Measurements from ENCODE around the gene WDR35. TPM values are rescaled to one million over a fixed set of nuclear protein-coding genes. Genes with fewer than 3 reads are reported as not detected.

Gene WDR35
- total RNA-seq, 4 donors from 2014 or later = 16.3 to 24.3 (median 21.2) TPM

- H3K27ac ChIP-seq = no peak overlapping the region
- no peak overlapping the region for H3K4me3 ChIP-seq
These were observed 117.6 kb downstream of the WDR35 start for GRCh38 chr2:19872302-19872701.

DNA sequence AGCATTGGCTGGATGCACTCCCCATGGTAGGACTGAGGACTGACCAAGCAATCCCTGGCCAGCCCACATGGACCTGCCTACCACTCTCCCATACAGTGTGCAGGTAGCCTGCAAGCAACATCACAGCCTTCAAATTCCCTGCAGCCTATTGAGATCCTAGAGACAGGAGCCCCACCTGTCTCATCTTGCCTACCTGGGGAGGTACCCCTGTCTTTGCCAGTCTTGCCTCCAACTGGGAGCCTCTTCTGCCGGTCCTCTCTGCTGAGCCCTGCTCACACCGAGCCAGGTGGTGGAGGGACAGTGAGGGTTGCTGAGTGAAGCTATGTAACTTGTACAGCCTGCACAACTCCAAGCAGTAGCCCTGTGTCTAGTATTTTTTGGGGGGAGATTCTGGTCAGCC is 118.1 kb downstream of the WDR35 start:
- WGBS, 2 donors = 90 to 93% methylated on average over 2 of the region's 2 CpGs
- no peak overlapping the region for H3K27ac ChIP-seq
- no peaks in the 10 kb centered on the region for H3K36me3 ChIP-seq
- no peak overlapping the region for H3K4me3 ChIP-seq
- no peaks in the 10 kb centered on the region for H3K9me3 ChIP-seq
- TF ChIP-seq, protein P1, sequence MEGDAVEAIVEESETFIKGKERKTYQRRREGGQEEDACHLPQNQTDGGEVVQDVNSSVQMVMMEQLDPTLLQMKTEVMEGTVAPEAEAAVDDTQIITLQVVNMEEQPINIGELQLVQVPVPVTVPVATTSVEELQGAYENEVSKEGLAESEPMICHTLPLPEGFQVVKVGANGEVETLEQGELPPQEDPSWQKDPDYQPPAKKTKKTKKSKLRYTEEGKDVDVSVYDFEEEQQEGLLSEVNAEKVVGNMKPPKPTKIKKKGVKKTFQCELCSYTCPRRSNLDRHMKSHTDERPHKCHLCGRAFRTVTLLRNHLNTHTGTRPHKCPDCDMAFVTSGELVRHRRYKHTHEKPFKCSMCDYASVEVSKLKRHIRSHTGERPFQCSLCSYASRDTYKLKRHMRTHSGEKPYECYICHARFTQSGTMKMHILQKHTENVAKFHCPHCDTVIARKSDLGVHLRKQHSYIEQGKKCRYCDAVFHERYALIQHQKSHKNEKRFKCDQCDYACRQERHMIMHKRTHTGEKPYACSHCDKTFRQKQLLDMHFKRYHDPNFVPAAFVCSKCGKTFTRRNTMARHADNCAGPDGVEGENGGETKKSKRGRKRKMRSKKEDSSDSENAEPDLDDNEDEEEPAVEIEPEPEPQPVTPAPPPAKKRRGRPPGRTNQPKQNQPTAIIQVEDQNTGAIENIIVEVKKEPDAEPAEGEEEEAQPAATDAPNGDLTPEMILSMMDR (IDR thresholded peaks at IDR 0.05) = no peak
- TF ChIP-seq EP300 (IDR thresholded peaks at IDR 0.05) = no peak
- no peak for TF ChIP-seq POLR2A (IDR thresholded peaks at IDR 0.05)
- peaks cover 0 to 18% of the 10 kb centered on the region in 2 donors for H3K27me3 ChIP-seq
- peaks cover 0 to 10% (median 0%) of the 10 kb centered on the region in 4 donors for H3K4me1 ChIP-seq
- DNase-seq (ENCODE audit: low spot score in 2 of 2) = no peak

More at GRCh38 chr2:19872302-19872701, 117.6 kb downstream of the WDR35 start:
- Histone ChIP-seq H3K27me3 (peaks cover 0 to 18% of the 10 kb centered on the region in 2 donors), H3K4me1 (peaks cover 0 to 10% (median 0%) of the 10 kb centered on the region in 4 donors), H3K36me3 (no peaks in the 10 kb centered on the region), H3K9me3 (no peaks in the 10 kb centered on the region)
- TF ChIP-seq, protein P1 (IDR thresholded peaks at IDR 0.05) = no peak
- TF ChIP-seq EP300 (IDR thresholded peaks at IDR 0.05) (no peak), POLR2A (IDR thresholded peaks at IDR 0.05) (no peak)
- no peak for DNase-seq (ENCODE audit: low spot score in 2 of 2)
- WGBS, 2 donors = 74 to 86% methylated on average over 3 of the region's 3 CpGs

- WGBS, 2 donors = 71 to 74% methylated on average over 4 of the region's 4 CpGs
- H3K27ac ChIP-seq = no peak overlapping the region
- H3K4me3 ChIP-seq = no peak overlapping the region
- no peaks in the 10 kb centered on the region for H3K36me3 ChIP-seq
- no peaks in the 10 kb centered on the region for H3K9me3 ChIP-seq
- H3K27me3 ChIP-seq = peaks cover 0 to 18% of the 10 kb centered on the region in 2 donors
- no peak for TF ChIP-seq POLR2A (IDR thresholded peaks at IDR 0.05)
- TF ChIP-seq, protein P1 (IDR thresholded peaks at IDR 0.05) = no peak
- no peak for TF ChIP-seq EP300 (IDR thresholded peaks at IDR 0.05)
- no peak for DNase-seq (ENCODE audit: low spot score in 2 of 2)
- H3K4me1 ChIP-seq = peaks cover 0 to 10% (median 0%) of the 10 kb centered on the region in 4 donors
These were observed 119.1 kb downstream of the WDR35 start for GRCh38 chr2:19870792-19871191.

GRCh38 chr2:19868701-19869580 is 121.0 kb downstream of the WDR35 start:
- Histone ChIP-seq H3K36me3 (no peaks in the 10 kb centered on the region), H3K4me3 (peak overlapping the region; percentile 27 to 51 (median 40)), H3K4me1 (peaks cover 0 to 10% (median 0%) of the 10 kb centered on the region in 4 donors), H3K27ac (peak overlapping the region in 2 of 4 donors; percentile 4 to 51), H3K27me3 (peaks cover 0 to 18% of the 10 kb centered on the region in 2 donors), H3K9me3 (no peaks in the 10 kb centered on the region)
- TF ChIP-seq, protein P1 (IDR thresholded peaks at IDR 0.05) = no peak
- no peak for TF ChIP-seq EP300 (IDR thresholded peaks at IDR 0.05)
- no peak for TF ChIP-seq POLR2A (IDR thresholded peaks at IDR 0.05)
- DNase-seq (ENCODE audit: low spot score in 2 of 2) = peak in 1 of 2 donors; percentile 19
- WGBS, 2 donors = 9 to 22% methylated on average over 33 to 45 of the region's 52 CpGs

DNA sequence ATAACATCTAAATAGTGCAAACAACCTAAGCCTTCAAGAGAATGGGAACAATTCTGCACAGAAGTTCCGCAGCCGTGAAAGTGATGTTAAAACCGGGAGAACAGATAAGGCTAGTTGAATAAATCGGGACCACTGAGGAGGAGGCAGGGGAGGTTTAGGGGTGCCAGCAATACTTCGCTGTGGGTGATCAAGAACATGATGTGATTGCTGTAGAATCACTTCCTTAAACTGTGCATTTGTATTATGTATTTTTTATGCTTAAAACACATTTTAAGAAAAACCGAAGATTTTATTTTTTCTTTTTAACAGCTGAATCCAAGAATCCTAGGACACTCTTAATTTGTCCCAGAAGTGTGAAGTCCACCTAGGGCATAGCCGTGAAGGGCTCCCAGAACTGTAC is 121.7 kb downstream of the WDR35 start:
- Histone ChIP-seq H3K27ac (peak overlapping the region in 1 of 4 donors; percentile 51), H3K36me3 (no peaks in the 10 kb centered on the region), H3K9me3 (no peaks in the 10 kb centered on the region), H3K4me1 (peaks cover 0 to 18% (median 4%) of the 10 kb centered on the region in 4 donors), H3K4me3 (peak overlapping the region in 3 of 4 donors; percentile 28 to 51 (median 51)), H3K27me3 (peaks cover 0 to 18% of the 10 kb centered on the region in 2 donors)
- TF ChIP-seq POLR2A (IDR thresholded peaks at IDR 0.05) = no peak
- TF ChIP-seq, protein P1 (IDR thresholded peaks at IDR 0.05) = no peak
- no peak for TF ChIP-seq EP300 (IDR thresholded peaks at IDR 0.05)
- WGBS, 2 donors = 74 to 81% methylated on average over 7 of the region's 7 CpGs
- no peak for DNase-seq (ENCODE audit: low spot score in 2 of 2)

Data from tibial nerve (tissue), 4 donors.